ENCODE measurements around the gene TMCO4.
"Not testable (repeated sequence)": the region's sequence is repeated elsewhere in the genome, so short reads cannot be mapped to it uniquely, and the experiment has no call there.

The TMCO4 gene

DNA sequence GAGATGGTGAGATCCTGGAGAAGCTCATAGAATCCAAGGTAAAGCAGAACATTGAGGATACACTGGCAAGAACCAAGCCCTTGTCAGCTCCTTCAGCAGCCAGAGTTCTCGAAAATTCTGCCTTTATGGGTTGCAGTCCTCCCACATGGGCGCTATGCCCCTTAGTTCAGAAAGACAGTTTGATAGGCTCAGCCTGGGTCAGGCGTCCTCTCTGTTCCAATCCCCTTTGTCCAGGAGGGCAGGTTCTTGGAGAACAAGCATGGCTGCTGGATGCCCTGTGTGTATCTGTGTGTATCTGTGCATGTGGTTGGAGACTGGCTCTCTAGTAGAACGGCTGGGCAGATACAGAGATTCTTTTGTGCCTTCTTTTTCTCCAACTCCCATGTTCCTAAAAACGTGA, 163.7 kb downstream of the TMCO4 start:
- DNase-seq, result no peak
- Mint-ChIP-seq H3K9me3 (no peaks in the 10 kb centered on the region), H3K27ac (no peak overlapping the region), H3K4me1 (no peaks in the 10 kb centered on the region), H3K4me3 (no peak overlapping the region), H3K36me3 (no peaks in the 10 kb centered on the region), H3K27me3 (peaks cover 19% of the 10 kb centered on the region)
- CTCF ChIA-PET, result no interaction called here

DNA sequence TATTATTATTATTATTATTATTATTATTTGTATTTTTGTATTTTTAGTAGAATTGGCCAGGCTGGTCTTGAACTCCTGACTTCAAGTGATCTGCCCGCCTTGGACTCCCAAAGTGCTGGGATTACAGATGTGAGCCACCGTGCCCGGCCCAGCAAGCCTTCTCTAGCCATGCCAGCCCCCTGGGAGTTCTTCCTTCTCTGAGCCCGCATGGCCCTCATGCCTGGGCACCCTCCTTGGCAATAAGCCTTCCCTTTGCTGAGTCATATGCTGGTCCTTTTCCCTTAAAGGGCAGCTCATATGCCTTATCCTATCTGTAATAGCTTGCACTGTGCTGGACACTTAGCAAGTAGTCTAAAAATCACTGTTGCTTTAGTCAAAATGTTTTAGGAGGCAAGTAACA, 164.1 kb downstream of the TMCO4 start:
- Mint-ChIP-seq H3K27me3 (peaks cover 15% of the 10 kb centered on the region), H3K4me1 (no peaks in the 10 kb centered on the region), H3K9me3 (no peaks in the 10 kb centered on the region), H3K4me3 (no peak overlapping the region), H3K36me3 (no peaks in the 10 kb centered on the region), H3K27ac (no peak overlapping the region)
- CTCF ChIA-PET, result no interaction called here
- DNase-seq, result no peak

DNA sequence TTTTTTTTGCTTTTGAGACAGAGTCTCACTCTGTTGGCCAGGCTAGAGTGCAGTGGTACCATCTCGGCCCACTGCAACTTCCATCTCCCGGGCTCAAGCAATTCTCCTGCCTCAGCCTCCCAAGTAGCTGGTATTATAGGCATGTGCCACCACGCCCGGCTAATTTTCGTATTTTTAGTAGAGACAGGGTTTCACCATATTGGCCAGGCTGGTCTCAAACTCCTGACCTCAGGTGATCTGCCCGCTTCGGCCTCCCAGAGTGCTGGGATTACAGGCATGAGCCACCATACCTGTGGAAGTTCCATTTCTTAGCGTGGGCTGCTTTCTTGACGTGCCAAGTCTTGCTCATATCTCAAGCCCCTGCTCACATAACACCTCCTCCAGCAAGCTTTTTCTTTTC, 164.7 kb downstream of the TMCO4 start:
- H3K4me3 Mint-ChIP-seq, CTCF ChIA-PET, H3K27ac Mint-ChIP-seq, H3K36me3 Mint-ChIP-seq, H3K27me3 Mint-ChIP-seq, DNase-seq, H3K9me3 Mint-ChIP-seq, H3K4me1 Mint-ChIP-seq: not testable (repeated sequence)

DNA sequence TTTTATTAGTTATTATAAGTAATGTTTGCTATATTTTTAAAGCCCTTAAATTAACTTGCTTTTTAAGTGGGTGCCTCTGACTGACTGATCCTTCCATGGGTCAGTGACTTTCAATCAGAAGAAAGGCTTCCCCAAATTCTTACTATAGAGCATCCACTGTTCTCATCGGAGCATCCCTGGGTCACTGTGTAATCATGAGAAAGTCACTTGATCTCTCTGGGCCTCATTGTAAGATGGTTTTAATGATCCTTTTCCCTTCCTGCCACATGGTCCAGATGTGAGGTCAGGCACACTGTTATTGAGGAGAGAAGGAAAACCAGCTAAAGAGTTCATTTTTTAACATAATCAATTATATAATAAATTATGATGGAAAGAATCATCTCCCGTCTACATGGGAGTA, 166.6 kb downstream of the TMCO4 start:
- CTCF ChIA-PET, result no interaction called here
- no peak overlapping the region for H3K27ac Mint-ChIP-seq
- H3K4me3 Mint-ChIP-seq, result no peak overlapping the region
- no peaks in the 10 kb centered on the region for H3K9me3 Mint-ChIP-seq
- DNase-seq, result no peak
- no peaks in the 10 kb centered on the region for H3K4me1 Mint-ChIP-seq
- peaks cover 10% of the 10 kb centered on the region for H3K27me3 Mint-ChIP-seq
- H3K36me3 Mint-ChIP-seq, result peaks cover 4% of the 10 kb centered on the region

All from activated naive CD4-positive, alpha-beta T cell treated with anti-CD3 and anti-CD28 coated beads, Interleukin-2, amount 10 ng/mL, durations not matched to agents 7 days and 5 days (primary cell).